Right kidney (tissue), 1 donor: ENCODE measurements around the gene QSOX2.

ENCODE experiments used
- DNase-seq: peaks from one replicate; pipeline ENCODE4 v3.0.0-alpha.2; 2016

Gene QSOX2

GRCh38 chr9:136265561-136266355 lies 20.1 kb upstream of the QSOX2 start:
- DNase-seq, result no peak

GRCh38 chr9:136264441-136265405 lies 19.1 kb upstream of the QSOX2 start:
- DNase-seq, result no peak

GRCh38 chr9:136264031-136264430 lies 18.4 kb upstream of the QSOX2 start:
- peak; percentile 37 for DNase-seq

DNA sequence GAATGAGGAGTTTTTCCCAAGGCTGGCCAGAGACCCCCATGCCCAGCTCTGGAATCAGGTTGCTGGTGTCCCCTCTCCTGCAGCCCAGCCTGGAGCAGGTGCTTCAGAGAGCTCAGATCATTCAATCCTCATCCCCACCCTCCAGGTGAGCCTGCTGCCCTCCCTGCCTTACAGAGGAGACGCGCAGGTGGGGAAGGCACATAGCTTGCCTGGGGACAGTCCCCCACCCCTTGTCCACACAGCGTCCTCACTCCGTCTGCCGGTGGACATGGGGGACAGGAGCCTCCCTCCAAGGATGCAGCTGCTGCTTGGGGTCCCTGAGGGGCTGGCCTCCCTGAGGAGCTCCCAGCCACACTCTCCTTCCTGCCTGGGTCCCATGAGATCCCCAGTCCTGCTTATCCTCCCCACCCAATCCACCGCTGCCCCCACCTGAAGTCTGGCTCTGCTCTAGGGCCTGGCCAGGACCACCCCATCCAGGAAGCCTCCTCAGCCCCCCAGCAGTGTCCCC lies 17.1 kb upstream of the QSOX2 start:
- no peak for DNase-seq

DNA sequence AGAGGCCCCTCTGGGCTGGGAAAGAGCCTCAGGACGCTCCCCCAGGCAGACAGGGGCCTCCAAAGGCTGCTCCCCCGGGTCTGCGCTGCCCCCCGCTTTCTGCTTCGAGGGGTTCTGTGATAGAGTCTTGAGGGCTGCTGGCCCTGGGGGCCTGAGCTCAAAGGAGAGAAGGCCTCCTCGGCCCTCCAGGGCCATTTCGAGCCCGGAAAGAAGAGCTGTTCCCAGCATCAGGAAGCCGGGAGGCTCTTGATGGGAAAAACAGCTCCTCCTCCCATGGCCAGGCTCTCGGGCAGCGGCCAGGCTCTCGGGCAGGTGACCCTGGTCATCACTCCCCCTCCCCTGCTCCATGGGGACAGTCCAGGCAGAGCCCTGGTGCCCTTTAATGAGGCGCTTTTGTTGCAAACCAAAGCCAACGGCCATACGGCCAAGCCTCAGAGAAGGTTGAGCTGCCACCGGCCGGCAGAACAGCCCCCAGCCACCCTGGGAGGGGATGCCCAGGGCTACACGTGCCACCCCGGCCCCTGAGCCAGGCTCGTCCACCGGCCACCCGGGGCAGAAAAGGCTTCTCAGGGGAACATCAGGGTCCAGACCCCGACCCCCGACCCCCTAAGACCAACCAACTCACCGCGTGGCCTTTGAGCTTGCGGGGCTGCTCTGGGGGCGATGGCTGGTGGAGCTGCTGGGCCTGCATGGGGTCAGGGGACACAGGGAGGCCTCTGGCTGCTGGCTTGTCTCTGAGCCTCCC lies 16.2 kb upstream of the QSOX2 start:
- DNase-seq, result no peak

GRCh38 chr9:136260936-136261472 lies 15.4 kb upstream of the QSOX2 start:
- no peak for DNase-seq

DNA sequence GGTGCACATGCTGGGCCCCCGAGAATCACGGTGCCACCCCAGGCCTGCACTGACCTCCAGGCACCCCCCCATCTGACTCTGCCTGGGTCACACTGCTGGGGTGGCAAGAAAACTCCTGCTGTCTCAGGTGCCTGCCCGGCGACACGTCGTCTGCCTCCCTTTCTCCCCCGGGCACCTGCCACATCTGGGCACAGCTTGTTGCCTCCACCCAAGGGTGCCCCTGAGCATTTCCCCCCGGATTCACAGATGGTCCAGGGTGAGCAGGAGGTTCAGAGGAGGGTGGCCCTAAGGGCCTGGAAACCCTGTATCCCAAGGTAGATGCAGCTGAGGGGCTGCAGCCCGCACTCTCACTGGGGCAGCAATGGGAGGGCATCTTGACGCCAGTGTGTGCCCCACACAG lies 14.9 kb upstream of the QSOX2 start:
- DNase-seq, result no peak

DNA sequence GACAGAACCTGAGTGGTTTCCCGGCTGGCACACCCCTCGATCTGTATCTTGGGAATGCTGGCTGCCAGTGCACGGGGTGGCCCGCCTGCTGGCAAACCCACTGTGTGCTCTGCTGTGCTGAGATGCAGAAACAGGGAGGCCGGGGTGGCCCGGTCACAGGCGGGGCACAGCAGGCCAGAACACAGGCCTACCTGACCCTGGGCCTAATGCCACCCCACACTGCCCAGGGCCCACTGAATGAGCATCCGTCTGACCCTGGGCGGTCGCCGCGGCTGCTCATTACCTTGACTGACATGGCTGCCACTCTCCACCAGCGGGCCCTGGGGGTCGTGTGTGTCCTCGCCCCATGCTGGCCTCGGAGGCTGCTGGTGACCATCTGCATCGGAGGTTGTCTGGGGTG lies 14.2 kb upstream of the QSOX2 start:
- no peak for DNase-seq

DNA sequence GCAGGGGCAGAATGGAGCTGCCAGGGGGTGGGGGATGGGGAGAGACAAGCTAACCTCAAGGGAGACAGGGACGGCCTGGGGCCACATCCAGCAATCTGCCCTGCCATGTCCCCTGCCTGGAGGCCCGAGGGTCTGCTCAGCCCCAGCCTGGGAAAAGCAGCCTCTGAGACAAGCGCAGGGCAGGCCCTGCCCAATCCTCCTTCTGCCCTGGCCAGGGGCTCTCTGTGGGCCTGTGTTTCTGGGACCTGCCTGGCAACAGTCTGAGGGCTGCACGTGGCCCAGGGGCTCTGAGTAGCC lies 13.9 kb upstream of the QSOX2 start:
- DNase-seq, result no peak

GRCh38 chr9:136258786-136259516 lies 13.3 kb upstream of the QSOX2 start:
- DNase-seq, result no peak

GRCh38 chr9:136258299-136258625 lies 12.7 kb upstream of the QSOX2 start:
- DNase-seq, result no peak

- DNase-seq, result no peak
These were observed 12.0 kb upstream of the QSOX2 start for GRCh38 chr9:136257381-136258298.

DNA sequence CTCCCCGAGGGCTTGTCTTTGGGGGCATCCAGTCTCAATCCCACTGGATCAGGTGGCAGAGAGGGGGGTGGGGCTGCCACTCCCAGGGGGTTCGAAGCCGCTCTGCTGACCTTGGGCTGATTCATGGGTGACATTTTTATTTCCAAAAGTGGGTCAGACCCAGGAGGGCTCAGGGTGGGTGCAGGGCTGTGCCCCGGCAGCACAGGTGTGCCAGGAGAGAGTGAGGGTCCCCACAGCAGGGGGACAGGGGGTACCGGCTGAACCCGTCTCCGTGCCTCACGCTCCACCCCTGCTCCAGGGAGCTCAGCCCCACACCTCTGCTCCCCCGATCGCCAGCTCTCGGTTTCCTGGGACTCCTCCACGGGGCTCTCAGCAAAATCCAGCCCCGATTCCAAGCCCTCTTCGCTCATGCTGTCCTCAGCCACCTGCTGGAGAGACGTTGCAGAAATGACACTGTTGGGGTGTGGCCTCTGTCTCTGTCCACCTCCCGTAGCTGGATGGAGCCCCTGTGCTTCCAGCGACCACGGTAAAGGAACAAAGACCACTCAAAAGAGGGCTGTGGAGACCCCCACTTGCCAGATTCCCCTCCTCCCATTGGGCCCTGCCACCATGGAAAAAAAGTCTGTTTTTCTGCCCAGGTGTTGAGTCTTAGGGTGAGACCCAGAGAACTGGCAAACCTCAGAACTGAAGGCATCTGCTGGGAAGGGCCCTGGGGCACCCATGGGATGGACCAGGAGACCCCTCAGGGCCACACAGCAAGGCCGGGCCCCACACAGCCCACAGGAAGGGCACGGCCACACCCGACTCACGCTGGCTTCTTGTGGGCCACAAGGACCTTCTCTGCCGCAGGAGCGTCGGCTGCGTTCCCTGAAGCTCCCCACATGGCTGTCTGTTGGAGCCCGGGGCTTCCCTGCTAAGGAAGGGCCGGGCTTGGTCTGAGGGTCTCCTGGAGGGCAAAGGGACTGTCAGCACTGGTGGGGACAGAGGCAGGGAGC lies 10.6 kb upstream of the QSOX2 start:
- DNase-seq, result no peak

DNA sequence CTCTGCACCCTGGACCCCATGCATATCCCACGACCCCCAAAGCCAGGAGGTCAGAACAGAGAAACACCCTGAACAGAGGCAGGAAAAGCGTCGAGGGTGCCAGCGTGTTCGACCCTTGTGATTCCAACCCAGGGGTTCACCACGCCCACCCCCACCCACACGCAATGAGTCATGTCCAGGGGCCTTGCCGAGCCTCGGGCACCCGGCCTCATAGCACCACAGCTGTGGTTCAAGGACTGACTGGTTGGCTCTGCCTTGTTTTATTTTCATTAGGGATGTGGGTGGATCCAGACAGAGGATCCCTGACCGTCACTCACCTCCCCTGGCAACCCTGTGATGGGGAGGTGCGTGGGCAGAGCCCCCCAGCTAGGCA lies 9.5 kb upstream of the QSOX2 start:
- DNase-seq, result no peak

- no peak for DNase-seq
These were observed 9.0 kb upstream of the QSOX2 start for GRCh38 chr9:136254381-136255165.

DNA sequence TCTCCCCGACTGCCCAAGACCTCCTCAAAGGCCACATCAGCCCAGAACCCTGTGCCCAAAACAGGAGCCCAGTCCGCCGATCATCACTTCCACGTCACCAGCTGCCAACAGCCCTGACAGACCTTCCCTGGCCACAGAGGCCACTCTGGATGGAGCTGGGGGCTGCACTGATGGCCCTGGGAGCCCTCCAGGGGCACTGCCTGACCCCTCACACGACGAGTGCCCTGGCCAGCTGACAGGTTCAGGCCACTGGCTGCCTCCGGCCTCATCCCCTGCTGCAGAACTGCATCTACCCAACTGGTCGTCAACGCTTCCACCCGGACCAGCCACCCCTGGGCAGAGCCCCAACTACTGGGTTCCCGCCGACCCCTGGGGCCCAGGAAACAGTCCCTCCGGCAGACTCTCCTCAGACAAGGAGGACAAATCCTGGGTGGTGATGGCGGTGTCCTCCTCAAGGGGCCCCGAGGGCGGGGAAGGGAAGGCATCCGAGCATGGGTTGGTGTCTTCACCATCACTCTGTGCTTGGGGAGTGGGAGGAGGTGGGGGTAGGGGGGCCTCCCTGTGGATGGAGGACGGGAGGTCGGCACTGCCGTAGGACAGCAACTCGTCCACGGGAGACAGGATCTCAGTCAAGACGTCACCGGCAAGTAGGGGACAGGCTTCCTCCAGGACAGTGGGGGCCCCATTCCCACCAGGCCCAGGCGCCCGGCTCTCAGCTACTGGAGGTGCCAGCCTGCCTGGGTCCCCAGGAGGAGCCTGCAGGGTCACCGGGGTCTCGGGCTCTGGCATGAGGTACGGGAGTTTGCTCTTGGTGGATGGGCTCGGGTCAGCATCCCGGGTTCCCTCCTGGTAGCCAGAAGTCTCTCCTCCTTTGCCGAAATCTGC lies 7.9 kb upstream of the QSOX2 start:
- no peak for DNase-seq

- DNase-seq, result no peak
These were observed 7.2 kb upstream of the QSOX2 start for GRCh38 chr9:136252846-136253245.

DNA sequence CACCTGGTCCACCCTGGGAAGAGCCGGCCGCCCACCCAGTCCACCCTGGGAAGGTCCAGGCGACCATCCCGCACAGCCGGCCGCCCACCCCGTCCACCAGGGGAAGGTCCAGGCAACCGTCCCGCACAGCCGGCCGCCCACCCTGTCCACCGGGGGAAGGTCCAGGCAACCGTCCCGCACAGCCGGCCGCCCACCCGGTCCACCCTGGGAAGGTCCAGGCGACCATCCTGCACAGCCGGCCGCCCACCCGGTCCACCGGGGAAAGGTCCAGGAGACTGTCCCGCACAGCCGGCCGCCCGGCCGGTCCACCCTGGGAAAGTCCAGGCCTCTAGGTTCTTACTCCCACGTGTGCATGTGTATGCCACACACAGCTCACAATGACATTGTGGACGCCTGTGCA lies 6.7 kb upstream of the QSOX2 start:
- DNase-seq, result no peak
